CD4-positive, alpha-beta T cell treated with Interferon alpha-2 for 1 hour (primary cell): ENCODE measurements around the gene RTN4.

Experiments used
- DNase-seq, 2 donors: peaks; one replicate each; pipeline ENCODE4 v3.0.0-alpha.2; 2020 to 2022

The RTN4 gene

GRCh38 chr2:55033076-55033742, 17.0 kb downstream of the RTN4 start:
- DNase-seq: peak; percentile 19

- DNase-seq: no peak
These were observed 18.7 kb downstream of the RTN4 start for GRCh38 chr2:55031505-55031904.

DNA sequence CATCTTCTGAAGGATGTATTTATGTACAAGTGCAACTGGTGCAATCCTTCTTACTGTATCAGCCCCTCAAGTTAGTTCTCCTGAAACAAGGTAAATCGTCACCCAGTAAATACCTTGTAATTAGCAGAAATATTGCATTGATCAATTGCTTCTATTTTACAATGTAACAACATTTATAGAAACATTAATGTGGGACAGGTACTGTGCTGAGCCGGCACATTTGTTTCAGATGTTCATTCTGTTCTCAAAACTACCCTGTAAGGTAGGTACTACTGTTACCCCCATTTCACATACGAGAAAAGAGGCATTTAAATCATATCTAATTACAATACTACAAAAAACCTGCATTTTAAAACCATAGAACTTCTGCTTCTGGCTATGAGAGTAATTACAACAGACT, 19.5 kb downstream of the RTN4 start:
- no peak for DNase-seq

GRCh38 chr2:55029098-55029497, 21.2 kb downstream of the RTN4 start:
- no peak for DNase-seq

GRCh38 chr2:55027226-55027625, 23.0 kb downstream of the RTN4 start:
- DNase-seq: no peak

DNA sequence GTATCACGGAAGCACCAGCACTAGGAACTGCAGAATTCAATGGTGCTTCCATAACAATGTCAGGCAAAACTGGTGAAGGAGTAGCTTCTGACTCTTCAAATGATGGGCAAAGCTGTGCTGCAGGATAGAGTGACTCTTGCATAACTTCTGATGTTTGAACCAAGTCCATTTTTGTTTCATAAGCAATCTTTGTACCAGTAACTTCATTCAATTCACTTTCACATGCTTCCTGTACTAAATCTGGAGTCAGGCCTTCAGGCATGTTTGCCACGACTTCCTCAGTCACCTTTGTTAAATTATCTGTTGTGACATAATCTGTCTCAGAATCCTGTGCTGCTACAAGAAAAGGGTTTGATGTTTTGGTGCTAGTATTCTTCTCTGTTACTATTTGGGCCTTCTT, 24.0 kb downstream of the RTN4 start:
- no peak for DNase-seq

GRCh38 chr2:55025627-55026026, 24.6 kb downstream of the RTN4 start:
- DNase-seq: no peak

DNA sequence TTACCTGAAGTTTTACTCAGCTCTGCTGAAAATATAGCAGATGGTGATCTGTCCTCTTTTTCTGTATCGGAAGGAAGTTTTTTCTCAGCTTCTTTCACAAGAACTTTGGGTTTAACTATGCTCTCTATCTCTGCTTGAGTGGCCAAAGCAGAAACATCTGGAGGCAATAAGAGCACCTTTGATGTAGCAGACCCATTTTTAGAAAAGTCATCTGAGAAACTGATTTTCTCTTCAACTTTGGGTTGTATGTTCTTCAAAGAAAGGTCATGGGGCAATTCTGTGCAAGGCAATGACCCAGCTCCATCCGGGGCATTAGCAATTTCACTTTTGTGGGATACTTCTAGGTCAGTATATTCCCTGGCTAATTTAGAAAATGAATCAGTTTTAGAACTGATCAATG, 25.2 kb downstream of the RTN4 start:
- DNase-seq: no peak

DNA sequence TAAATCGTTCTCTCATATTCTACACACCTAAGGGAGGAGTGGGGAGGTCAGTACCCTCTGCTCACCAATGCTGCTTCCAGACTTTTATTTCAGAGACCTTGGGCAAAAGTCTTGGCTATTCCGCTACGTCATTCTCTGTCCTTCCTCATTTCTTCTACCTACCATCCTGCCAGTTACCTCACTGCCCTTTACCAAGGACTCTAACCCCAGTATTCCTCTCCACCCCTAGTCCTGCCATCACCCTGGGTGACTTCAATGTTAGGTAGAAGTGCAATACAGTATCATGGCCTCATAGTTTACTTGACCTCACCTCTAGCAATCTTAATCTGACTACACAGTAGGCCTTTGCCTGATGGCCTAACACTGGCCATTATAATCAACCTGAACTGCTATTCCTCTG, 27.8 kb downstream of the RTN4 start:
- no peak for DNase-seq

DNA sequence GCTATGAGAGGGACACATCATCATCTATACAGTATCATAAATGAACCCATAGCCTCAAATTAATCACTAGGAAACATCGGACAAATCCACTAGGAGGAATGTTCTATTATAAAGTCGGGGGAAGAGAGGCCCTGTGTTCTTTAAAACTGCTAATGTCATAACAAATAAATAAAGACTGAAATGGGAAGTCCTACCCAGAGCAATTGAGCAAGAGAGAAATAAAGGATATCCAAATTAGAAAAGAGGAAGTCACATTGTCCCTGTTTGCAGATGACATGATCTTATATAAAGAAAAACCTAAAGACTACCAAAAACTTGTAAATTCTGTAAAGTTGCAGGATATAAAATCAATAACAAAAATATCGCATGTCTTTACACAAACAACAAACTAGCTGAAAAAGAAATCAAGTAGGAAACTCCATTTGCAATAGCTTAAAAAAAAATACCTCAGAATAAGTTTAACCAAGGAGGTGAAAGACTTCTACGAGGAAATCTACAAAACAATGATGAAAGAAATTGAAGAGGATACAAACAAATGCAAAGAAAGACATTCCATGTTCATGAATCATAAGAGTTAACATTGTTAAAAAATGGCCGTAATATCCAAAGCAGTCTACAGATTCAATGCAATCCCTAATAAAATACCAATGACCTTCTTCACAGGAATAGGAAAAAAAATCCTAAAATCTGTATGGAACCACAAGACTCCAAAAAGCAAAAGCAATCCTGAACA, 30.6 kb downstream of the RTN4 start:
- no peak for DNase-seq

DNA sequence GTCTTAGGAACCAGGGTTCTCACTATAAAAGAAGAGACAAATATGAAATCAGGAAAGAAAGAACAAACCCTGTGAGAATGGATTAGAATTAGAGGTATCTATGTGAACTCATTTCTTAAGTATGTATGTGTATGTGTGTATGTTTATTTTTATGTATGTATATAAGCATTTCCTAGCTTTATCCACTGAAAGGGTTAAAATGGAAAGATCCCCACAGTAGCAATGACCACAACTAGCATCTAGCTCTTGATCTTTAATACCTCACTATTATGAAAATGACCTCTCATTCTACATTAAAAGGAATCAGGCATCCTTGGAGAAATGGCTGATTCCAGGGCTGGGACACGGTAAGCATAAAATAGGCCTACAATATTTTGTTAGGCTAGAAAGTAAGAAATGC, 31.6 kb downstream of the RTN4 start:
- DNase-seq: no peak

- DNase-seq: no peak
These were observed 32.4 kb downstream of the RTN4 start for GRCh38 chr2:55017880-55018279.

DNA sequence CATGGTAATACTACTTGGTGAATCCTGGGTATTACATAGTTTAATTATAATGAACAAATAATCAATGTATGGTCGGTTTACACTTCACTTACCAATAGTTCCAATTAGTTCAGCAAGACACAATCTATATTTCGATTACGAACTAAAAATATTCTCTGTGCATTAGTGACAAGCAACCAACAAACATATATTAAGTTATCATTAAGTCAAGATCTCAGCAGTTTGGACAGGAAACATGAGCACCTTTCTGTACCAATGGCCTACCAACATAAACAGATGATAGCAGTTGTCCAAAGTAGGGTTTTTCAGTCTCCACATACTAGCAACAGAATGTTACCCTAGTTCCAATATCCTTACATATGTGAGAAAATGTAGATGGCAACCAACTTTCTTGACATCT, 32.8 kb downstream of the RTN4 start:
- no peak for DNase-seq

DNA sequence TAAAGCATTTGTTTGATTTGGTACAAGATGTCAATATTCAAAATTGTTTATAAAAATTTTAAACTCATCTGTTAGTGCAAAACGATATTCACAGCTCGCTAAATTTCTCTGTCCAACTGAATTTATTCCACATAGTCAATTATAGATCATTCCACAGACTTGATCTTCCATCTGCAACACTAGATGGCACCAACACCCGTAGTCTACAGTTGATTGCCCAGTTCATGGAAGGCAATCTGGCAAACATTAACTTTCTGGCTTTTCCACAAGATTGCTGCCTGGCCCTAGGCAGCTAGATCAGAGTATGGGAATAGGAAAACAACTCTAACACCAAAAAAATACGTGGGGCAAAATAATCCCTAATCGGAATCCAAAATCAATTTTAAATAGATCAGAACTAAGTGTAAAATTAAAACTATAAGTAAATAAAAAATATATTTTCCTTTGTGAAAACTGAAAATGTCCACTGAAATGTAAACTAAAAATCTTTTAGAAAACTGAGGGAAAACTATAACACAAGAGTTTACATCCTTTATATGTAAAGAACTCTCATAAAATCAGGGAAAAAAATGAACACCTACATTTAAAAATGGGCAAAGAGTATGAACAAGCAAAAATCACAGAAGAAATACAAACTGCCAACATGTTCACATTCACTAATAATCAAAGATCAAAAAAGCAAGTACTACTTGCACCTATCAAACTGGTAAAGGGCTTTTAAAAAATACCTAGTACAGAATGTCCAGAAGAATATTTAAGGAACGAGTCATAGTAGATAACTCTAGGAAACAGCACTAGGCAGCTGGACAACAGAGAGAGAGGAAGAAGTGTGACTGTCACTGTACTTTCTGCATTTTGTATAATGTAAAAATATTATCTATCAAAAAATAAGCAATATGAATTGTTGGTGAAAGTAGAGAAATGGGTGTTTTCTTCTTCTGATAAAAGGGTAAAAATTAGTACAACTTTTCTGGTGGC, 35.0 kb downstream of the RTN4 start:
- DNase-seq: peak; percentile 41 to 67

- no peak for DNase-seq
These were observed 36.3 kb downstream of the RTN4 start for GRCh38 chr2:55013936-55014335.

GRCh38 chr2:55012672-55013484, 37.4 kb downstream of the RTN4 start:
- no peak for DNase-seq

DNA sequence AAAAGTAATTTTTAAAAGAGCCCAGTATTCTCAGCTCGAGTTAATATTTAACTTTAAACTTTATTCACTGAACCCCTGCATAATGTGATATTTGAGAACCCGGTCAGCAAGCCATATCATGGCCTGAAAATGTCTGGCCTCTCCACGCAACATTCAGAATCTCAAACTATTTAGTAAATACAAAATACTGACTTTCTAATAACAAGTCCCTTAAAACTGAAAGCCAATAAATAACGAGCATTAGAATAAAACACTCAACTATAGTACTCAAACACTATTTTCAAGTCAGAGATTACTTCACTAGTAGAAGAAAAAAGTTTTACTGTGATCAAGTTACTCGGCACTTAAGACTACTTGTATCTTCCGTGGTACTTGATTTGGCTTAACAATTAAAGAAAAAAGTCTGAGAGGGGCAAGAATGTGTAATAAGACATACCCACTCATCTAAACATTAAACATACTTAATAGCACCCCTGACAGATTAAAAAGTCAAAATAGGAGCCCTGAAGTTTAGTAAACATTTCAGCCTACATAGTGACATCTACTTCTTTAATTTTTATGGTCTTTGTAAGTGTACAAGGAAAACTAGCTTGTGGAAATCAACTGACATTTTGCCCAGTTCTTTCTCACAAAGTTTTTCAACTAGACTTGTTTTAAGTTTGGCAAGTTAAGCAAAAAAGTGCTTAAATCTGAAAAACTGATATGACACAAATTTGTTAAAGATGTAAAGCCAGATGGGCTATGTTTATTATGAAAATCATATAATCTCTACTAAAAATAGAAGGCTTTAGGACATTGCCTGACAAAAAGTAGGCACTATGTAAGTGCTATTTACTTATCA, 38.2 kb downstream of the RTN4 start:
- DNase-seq: no peak

DNA sequence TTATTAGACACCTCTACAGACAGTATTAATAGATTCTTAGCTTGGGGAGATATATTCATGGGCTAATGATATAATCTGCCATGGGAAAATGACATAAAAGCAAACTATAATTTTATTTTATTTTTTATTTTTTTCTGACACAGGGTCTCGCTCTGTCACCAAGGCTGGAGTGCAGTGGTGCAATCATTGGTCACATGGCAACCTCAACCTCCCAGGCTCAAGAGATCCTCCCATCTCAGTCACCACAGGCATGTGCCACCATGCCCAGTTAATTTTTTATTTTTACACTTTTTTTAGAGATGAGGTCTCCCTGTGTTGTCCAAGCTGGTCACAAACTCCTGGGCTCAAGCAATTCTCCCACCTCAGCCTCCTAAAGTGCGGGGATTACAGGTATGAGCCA, 39.3 kb downstream of the RTN4 start:
- peak in 1 of 2 donors; percentile 3 for DNase-seq

DNA sequence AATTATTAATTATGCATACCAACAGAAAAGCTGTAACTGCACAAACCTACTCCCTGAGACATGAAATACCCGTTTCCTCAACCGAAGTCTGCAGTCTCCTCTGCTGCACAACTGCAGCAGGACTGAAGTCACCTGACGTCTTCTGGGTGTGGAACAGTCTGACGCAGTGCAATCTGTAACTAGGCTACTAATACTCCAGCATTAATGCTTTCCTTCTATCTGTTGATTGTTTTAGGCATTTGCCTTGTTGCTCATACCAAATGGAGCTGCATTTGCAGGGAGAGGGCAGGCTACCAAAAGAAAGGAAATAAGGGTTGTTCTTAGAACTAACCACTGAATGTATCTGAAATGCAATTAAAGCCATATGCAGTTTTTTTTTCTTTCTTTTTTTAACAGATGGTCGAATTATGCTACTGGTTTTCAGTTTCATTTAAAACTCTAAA, 40.1 kb downstream of the RTN4 start:
- DNase-seq: peak; percentile 62 to 69

DNA sequence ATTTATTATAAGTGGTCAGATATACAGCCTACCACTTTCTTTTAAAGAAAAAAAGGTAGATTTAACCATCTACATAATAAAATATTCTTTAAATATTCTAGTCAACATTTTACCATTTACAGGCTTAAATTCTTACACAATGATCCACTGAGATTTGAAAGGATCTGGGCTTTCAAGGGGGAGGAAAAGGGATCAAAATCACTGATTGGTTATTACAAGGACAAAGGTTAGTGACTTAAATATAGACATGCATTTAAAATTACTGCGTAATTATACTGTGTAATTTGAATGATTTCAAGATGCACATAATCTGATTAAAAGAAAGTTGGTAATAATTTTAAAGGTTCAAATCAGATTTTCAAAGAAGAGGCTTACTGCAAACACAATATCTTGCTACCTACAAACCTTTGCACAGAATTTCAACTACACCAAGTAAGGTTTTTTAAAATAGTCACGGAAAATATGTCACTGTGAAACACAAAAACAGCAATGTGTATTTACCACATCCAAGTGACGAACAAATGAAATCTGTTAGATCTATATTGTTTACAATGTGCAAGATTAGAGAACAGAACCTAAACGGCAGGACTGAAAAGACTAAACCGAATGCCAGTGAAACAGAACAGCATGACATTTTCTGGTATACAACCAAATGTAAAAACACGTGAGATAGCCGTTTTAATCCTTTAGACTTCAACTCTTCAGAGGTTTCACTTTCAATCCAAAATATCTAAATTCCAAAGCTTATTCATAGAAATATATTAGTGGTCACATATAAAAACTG, 40.8 kb downstream of the RTN4 start:
- peak in 1 of 2 donors; percentile 18 for DNase-seq

- DNase-seq: no peak
These were observed 43.9 kb downstream of the RTN4 start for GRCh38 chr2:55006306-55006705.
